H1 (cell line): ENCODE data around the gene ASTN2. TPM values are rescaled to one million over a fixed set of nuclear protein-coding genes. Genes with fewer than 3 reads are reported as not detected.

Source experiments
- CTCF ChIA-PET: fragments of 300-600 bp; sonication (Branson Sonifier 250); formaldehyde crosslinking; loops from one replicate; lab custom pipeline; 2021; ENCODE audit not compliant: partially characterized antibody; lab: Charles Lee
- POLR2A ChIA-PET: fragments of 300-600 bp; sonication (Branson Sonifier 250); formaldehyde crosslinking; loops from one replicate; lab custom pipeline; 2021; ENCODE audit warnings: inconsistent platforms; ENCODE audit not compliant: partially characterized antibody; lab: Charles Lee
- DNase-seq, 2 experiments: peaks; one replicate each; pipeline versions ENCODE4 v3.0.0 to v3.0.0-alpha.2; 2010 to 2022; ENCODE audit warnings: low spot score in 2 of 2, low read depth in 1 of 2, mixed read lengths in 1 of 2
- FAIRE-seq: peaks from 2 replicates; lab custom pipeline; 2011; peaks lifted over from hg19 to GRCh38; lab: Jason Lieb, UNC
- H2AFZ ChIP-seq: 2 replicates; pipeline ENCODE4 v1.8.1; 2012; ENCODE audit warnings: low read length, inconsistent platforms
- H2AK5ac ChIP-seq: 2 replicates; pipeline ENCODE4 v1.6.1; 2013; ENCODE audit warnings: low read depth, low read length
- H2BK120ac ChIP-seq: replicated peaks from 2 replicates; pipeline ENCODE3; 2013; ENCODE audit warnings: low read depth, low read length, inconsistent platforms
- H2BK12ac ChIP-seq: 2 replicates; pipeline ENCODE4 v1.6.1; 2013; ENCODE audit warnings: low read depth, low read length
- H2BK15ac ChIP-seq: 2 replicates; pipeline ENCODE4 v1.6.1; 2013; ENCODE audit warnings: low read length
- H2BK20ac ChIP-seq: 2 replicates; pipeline ENCODE4 v1.6.1; 2013; ENCODE audit warnings: low read length
- H2BK5ac ChIP-seq: 2 replicates; pipeline ENCODE4 v1.6.1; 2013; ENCODE audit warnings: low read depth, low read length
- H3K14ac ChIP-seq: 2 replicates; pipeline ENCODE4 v1.6.1; 2013; ENCODE audit warnings: inconsistent platforms; ENCODE audit not compliant: insufficient read length
- H3K18ac ChIP-seq: 2 replicates; pipeline ENCODE4 v1.6.1; 2013; ENCODE audit warnings: low read length; ENCODE audit errors: extremely low read depth
- H3K23ac ChIP-seq: 2 replicates; pipeline ENCODE4 v1.6.1; 2013; ENCODE audit warnings: inconsistent platforms; ENCODE audit not compliant: insufficient read length
- H3K23me2 ChIP-seq: 2 replicates; pipeline ENCODE4 v1.6.1; 2013; ENCODE audit warnings: low read depth, low read length
- H3K27ac ChIP-seq: 2 replicates; pipeline ENCODE4 v1.6.1; 2011; ENCODE audit warnings: low read depth, low read length, inconsistent platforms
- H3K27me3 ChIP-seq, 4 experiments: replicated peaks in 1 of 4; 1 replicate in 1 of 4; 2 replicates in 3 of 4; pipeline versions ENCODE4 v1.6.1 to v1.8.1; 2011 to 2013; ENCODE audit warnings: low read length in 3 of 4, mild to moderate bottlenecking in 3 of 4, inconsistent platforms in 2 of 4, mixed read lengths in 2 of 4, moderate library complexity in 1 of 4; ENCODE audit not compliant: control insufficient read depth in 3 of 4, insufficient read depth in 3 of 4; ENCODE audit errors: extremely low read depth in 1 of 4
- H3K36me3 ChIP-seq, 4 experiments: 2 replicates each; pipeline versions ENCODE4 v1.6.1 to v1.8.1; 2011 to 2013; ENCODE audit warnings: mild to moderate bottlenecking in 4 of 4, low read length in 3 of 4, moderate library complexity in 2 of 4, control low read depth in 1 of 4, inconsistent platforms in 1 of 4; ENCODE audit not compliant: insufficient read depth in 4 of 4, control insufficient read depth in 2 of 4
- H3K4ac ChIP-seq: replicated peaks from 2 replicates; pipeline ENCODE3; 2013; ENCODE audit warnings: low read length, low read depth, mixed read lengths, inconsistent platforms; ENCODE audit not compliant: insufficient read length
- H3K4me1 ChIP-seq, 4 experiments: replicated peaks in 1 of 4; 1 replicate in 1 of 4; 2 replicates in 3 of 4; pipeline versions ENCODE4 v1.6.1 to v1.8.1; 2011 to 2013; ENCODE audit warnings: low read length in 3 of 4, inconsistent platforms in 2 of 4, mixed read lengths in 1 of 4; ENCODE audit not compliant: insufficient read depth in 4 of 4, control insufficient read depth in 3 of 4
- H3K4me2 ChIP-seq, 2 experiments: 2 replicates each; pipeline versions ENCODE4 v1.6.1 to v1.8.1; 2011 to 2013; ENCODE audit warnings: low read depth in 2 of 2, low read length in 2 of 2, control low read depth in 1 of 2, inconsistent platforms in 1 of 2, mild to moderate bottlenecking in 1 of 2; ENCODE audit not compliant: insufficient read depth in 1 of 2
- H3K4me3 ChIP-seq, 4 experiments: fragments of 200-600, 300-600 bp in 1 of 4; sonication (generic), shearing (Covaris generic), sonication (Bioruptor Twin) in 1 of 4; 2 replicates each; pipeline versions ENCODE4 v1.5.1 to v1.8.1; 2011 to 2016; ENCODE audit warnings: low read length in 4 of 4, low read depth in 3 of 4, control low read depth in 2 of 4, inconsistent platforms in 2 of 4, mild to moderate bottlenecking in 2 of 4, mixed read lengths in 1 of 4, moderate library complexity in 1 of 4; ENCODE audit not compliant: insufficient read depth in 2 of 4; ENCODE audit errors: extremely low read depth in 1 of 4
- H3K56ac ChIP-seq: replicated peaks from 2 replicates; pipeline ENCODE3; 2013; ENCODE audit warnings: low read depth, mild to moderate bottlenecking, mixed read lengths, low read length, inconsistent platforms; ENCODE audit not compliant: insufficient read length
- H3K79me1 ChIP-seq: 2 replicates; pipeline ENCODE4 v1.6.1; 2013; ENCODE audit warnings: low read depth, low read length, control low read depth
- H3K79me2 ChIP-seq, 2 experiments: 2 replicates each; pipeline versions ENCODE4 v1.6.1 to v1.8.1; 2012 to 2013; ENCODE audit warnings: low read length in 2 of 2, mild to moderate bottlenecking in 2 of 2, inconsistent platforms in 1 of 2; ENCODE audit not compliant: insufficient read depth in 2 of 2, control insufficient read depth in 1 of 2
- H3K9ac ChIP-seq, 4 experiments: replicated peaks in 1 of 4; 1 replicate in 1 of 4; 2 replicates in 3 of 4; pipeline versions ENCODE4 v1.6.1 to v1.8.1; 2011 to 2013; ENCODE audit warnings: low read depth in 3 of 4, low read length in 3 of 4, control low read depth in 2 of 4, mild to moderate bottlenecking in 2 of 4, moderate library complexity in 2 of 4, inconsistent platforms in 1 of 4; ENCODE audit errors: extremely low read depth in 1 of 4
- H3K9me3 ChIP-seq, 2 experiments: 2 replicates each; pipeline versions ENCODE4 v1.6.1 to v1.8.1; 2012 to 2013; ENCODE audit warnings: mild to moderate bottlenecking in 2 of 2, moderate library complexity in 2 of 2, control low read depth in 1 of 2, inconsistent platforms in 1 of 2, low read depth in 1 of 2, low read length in 1 of 2, mixed read lengths in 1 of 2; ENCODE audit not compliant: insufficient read depth in 2 of 2
- H4K20me1 ChIP-seq, 2 experiments: replicated peaks in 1 of 2; 2 replicates each; pipeline versions ENCODE3 to v1.8.1; 2011 to 2013; ENCODE audit warnings: inconsistent platforms in 2 of 2, low read length in 2 of 2, mild to moderate bottlenecking in 1 of 2; ENCODE audit not compliant: insufficient read depth in 2 of 2, control insufficient read depth in 1 of 2
- H4K5ac ChIP-seq: 2 replicates; pipeline ENCODE4 v1.6.1; 2013; ENCODE audit warnings: low read length, low read depth, mixed read lengths, inconsistent platforms; ENCODE audit not compliant: insufficient read length
- H4K8ac ChIP-seq: 2 replicates; pipeline ENCODE4 v1.8.0; 2013; ENCODE audit warnings: mild to moderate bottlenecking, moderate library complexity, low read length, inconsistent platforms; ENCODE audit not compliant: insufficient read depth; ENCODE audit errors: extremely low read depth
- H4K91ac ChIP-seq: replicated peaks from 2 replicates; pipeline ENCODE3; 2013; ENCODE audit warnings: low read length, mixed read lengths, inconsistent platforms; ENCODE audit not compliant: insufficient read length
- CBX8 ChIP-seq: fragments of 300-800, 300-1000 bp; sonication (generic); IDR thresholded peaks from 2 replicates; pipeline ENCODE4 v1.7.1; 2016; ENCODE audit warnings: low read depth, low read length, borderline replicate concordance
- KDM5A ChIP-seq: fragments of 200-600 bp; IDR thresholded peaks from 2 replicates; pipeline ENCODE4 v1.7.1; 2012; ENCODE audit warnings: mild to moderate bottlenecking, low read length, inconsistent platforms, mixed read lengths
- NANOG ChIP-seq: IDR thresholded peaks from 2 replicates; pipeline ENCODE4 v1.6.1; 2011; ENCODE audit warnings: low read length, low read depth, mild to moderate bottlenecking, inconsistent platforms; ENCODE audit not compliant: insufficient read depth, poor library complexity, severe bottlenecking
- WGBS, 2 experiments: shearing (Covaris generic) in 1 of 2; methylation state at CpG; one replicate each; pipeline versions ENCODE4 v1.1.6 to v1.1.7; 2013 to 2015; ENCODE audit warnings: low lambda C conversion rate in 2 of 2, mixed read lengths in 2 of 2, inconsistent platforms in 1 of 2, low coverage in 1 of 2, missing lambda C conversion rate in 1 of 2; ENCODE audit not compliant: insufficient replicate concordance in 2 of 2, insufficient coverage in 1 of 2, insufficient read length in 1 of 2; ENCODE audit errors: extremely low coverage in 1 of 2, missing lambda C conversion rate in 1 of 2; 5-methylcytosine and 5-hydroxymethylcytosine counted together
- polyA plus RNA-seq, 7 experiments: library from polyadenylated mRNA; depleted of rRNA in 3 of 7; stranded (reverse) in 5 of 7; unstranded in 2 of 7; fragments of >200 nt in 5 of 7; fragments of 200-250 nt in 2 of 7; gene quantifications; 1 replicate in 5 of 7; 2 replicates in 1 of 7; 4 replicates in 1 of 7; pipeline versions ENCODE4 v1.2.1 to v1.2.3, GENCODE V29; 2011 to 2013; ENCODE audit warnings: missing spikeins in 2 of 7, mixed read lengths in 2 of 7
- total RNA-seq: library from RNA; stranded (reverse); fragmentation: NEBNext Ultra II Directional; extraction: Animal tissue kit (Norgen Biotek cat#: 25700); gene quantifications from 2 replicates; pipeline ENCODE4 v1.2.1, GENCODE V29; 2021

Gene ASTN2
- total and polyA plus RNA-seq, 2 of the 8 experiments (the other 6 are each of a cell fraction or from before 2014, with no cell fraction given), result 8.2 to 13.7 TPM

GRCh38 chr9:116791326-116791725 lies 623.5 kb downstream of the ASTN2 start:
- H3K4me2 ChIP-seq, result no peak overlapping the region
- TF ChIP-seq NANOG, result no peak
- no peak for TF ChIP-seq KDM5A
- no peak for TF ChIP-seq CBX8
- TF ChIP-seq, all 59 proteins: peak for 0
- H3K27me3 ChIP-seq, result no peaks in the 10 kb centered on the region
- DNase-seq (no peak), FAIRE-seq (no peak)
- no peak overlapping the region for H2BK15ac ChIP-seq
- H3K4ac ChIP-seq, result no peak overlapping the region
- no peaks in the 10 kb centered on the region for H4K20me1 ChIP-seq
- H4K91ac ChIP-seq, result no peak overlapping the region
- H3K27ac ChIP-seq, result no peak overlapping the region
- ChIA-PET POLR2A (no interaction called here), CTCF (no interaction called here)
- no peak overlapping the region for H4K5ac ChIP-seq
- no peaks in the 10 kb centered on the region for H3K9me3 ChIP-seq
- 95% methylated on average over 1 of the region's 1 CpG; no CpG with 5 or more reads in 1 of the 2 experiments for WGBS, 2 experiments
- H2AFZ ChIP-seq, result no peak overlapping the region
- no peak overlapping the region for H2AK5ac ChIP-seq
- H3K4me3 ChIP-seq, result no peak overlapping the region
- no peak overlapping the region for H3K56ac ChIP-seq
- H3K36me3 ChIP-seq, result no peaks in the 10 kb centered on the region
- no peak overlapping the region for H3K9ac ChIP-seq
- H3K23ac ChIP-seq, result no peak overlapping the region
- peaks cover 0 to 6% (median 0%) of the 10 kb centered on the region in 4 experiments; a peak in 1 of 7 replicates for H3K4me1 ChIP-seq
- no peak overlapping the region for H3K14ac ChIP-seq
- no peak overlapping the region for H2BK12ac ChIP-seq
- no peak overlapping the region for H2BK20ac ChIP-seq
- no peak overlapping the region for H3K18ac ChIP-seq
- H3K23me2 ChIP-seq, result no peaks in the 10 kb centered on the region
- H3K79me1 ChIP-seq, result no peaks in the 10 kb centered on the region
- H2BK120ac ChIP-seq, result no peak overlapping the region
- no peak overlapping the region for H4K8ac ChIP-seq
- no peaks in the 10 kb centered on the region for H3K79me2 ChIP-seq
- H2BK5ac ChIP-seq, result no peak overlapping the region
